ENCODE data around the gene PPP1R7. TPM values are rescaled to one million over a fixed set of nuclear protein-coding genes. Genes with fewer than 3 reads are reported as not detected.

The PPP1R7 gene
- total and polyA plus RNA-seq, 2 of the 4 experiments (the other 2 are of a cell fraction) = 60.8 to 70.0 TPM

DNA sequence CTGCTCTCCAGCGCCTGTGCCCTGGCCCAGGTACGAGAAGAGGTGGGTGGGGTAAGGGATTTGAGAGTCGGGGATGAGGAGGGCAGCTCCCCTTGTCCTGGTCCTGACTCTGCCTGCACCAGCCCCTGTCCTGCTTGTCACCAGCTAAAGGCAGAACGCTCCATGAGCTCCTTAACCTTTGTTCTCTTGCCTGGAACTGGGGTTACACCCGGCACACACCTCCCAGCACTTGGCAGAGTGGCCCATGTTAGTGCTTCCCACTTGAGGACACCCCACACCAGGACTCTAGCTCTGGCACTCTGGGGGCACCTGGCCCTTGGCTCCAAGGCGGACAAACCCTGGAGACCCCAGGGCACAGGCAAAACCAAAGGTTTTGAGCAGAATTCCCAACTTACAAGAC is 57.4 kb downstream of the PPP1R7 start:
- in situ Hi-C loops (cut with MboI; ENCODE audit: low sequenced_read_pairs) (no loop called here), dilution Hi-C loops (cut with HindIII; ENCODE audit: low sequenced_read_pairs, unreplicated experiment) (no loop called here), intact Hi-C loops (cut with micrococcal nuclease) (no loop called here)
- H3K4me1 ChIP-seq (ENCODE audit: control insufficient read depth, insufficient read depth, low read length) = no peaks in the 10 kb centered on the region
- H3K4me3 ChIP-seq (ENCODE audit: insufficient read depth, low read depth, low read length) = no peak overlapping the region
- no peak overlapping the region for H3K56ac ChIP-seq (ENCODE audit: extremely low read depth, insufficient read depth, low read length)
- no peak overlapping the region for H4K5ac ChIP-seq (ENCODE audit: low read depth, low read length)
- no peak overlapping the region for H2AFZ ChIP-seq (replicated peaks; ENCODE audit: low read length, poor library complexity)
- no peak for TF ChIP-seq RCOR1 (IDR thresholded peaks at IDR 0.05; ENCODE audit: insufficient replicate concordance, low read length)
- TF ChIP-seq SMC3 (IDR thresholded peaks at IDR 0.05; ENCODE audit: low read depth, low read length) = no peak
- no peak for TF ChIP-seq POLR2A (IDR thresholded peaks at IDR 0.05; ENCODE audit: low read depth, low read length)
- no peak for TF ChIP-seq FOS (IDR thresholded peaks at IDR 0.05; ENCODE audit: low read depth, low read length)
- TF ChIP-seq CEBPB (IDR thresholded peaks at IDR 0.05; ENCODE audit: low read depth, low read length) = no peak
- no peak for TF ChIP-seq BHLHE40 (IDR thresholded peaks at IDR 0.05; ENCODE audit: low read depth, low read length)
- TF ChIP-seq, protein P1, sequence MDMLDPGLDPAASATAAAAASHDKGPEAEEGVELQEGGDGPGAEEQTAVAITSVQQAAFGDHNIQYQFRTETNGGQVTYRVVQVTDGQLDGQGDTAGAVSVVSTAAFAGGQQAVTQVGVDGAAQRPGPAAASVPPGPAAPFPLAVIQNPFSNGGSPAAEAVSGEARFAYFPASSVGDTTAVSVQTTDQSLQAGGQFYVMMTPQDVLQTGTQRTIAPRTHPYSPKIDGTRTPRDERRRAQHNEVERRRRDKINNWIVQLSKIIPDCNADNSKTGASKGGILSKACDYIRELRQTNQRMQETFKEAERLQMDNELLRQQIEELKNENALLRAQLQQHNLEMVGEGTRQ (IDR thresholded peaks at IDR 0.05; ENCODE audit: low read depth, low read length) = no peak
- TF ChIP-seq MAFK (IDR thresholded peaks at IDR 0.05; ENCODE audit: low read depth, low read length) = no peak
- no peak for TF ChIP-seq CHD1 (IDR thresholded peaks at IDR 0.05; ENCODE audit: low read depth, low read length)
- TF ChIP-seq RAD21 (IDR thresholded peaks at IDR 0.05; ENCODE audit: low read length) = no peak
- no peak for TF ChIP-seq RFX5 (IDR thresholded peaks at IDR 0.05; ENCODE audit: low read depth, low read length)
- TF ChIP-seq, protein P2, sequence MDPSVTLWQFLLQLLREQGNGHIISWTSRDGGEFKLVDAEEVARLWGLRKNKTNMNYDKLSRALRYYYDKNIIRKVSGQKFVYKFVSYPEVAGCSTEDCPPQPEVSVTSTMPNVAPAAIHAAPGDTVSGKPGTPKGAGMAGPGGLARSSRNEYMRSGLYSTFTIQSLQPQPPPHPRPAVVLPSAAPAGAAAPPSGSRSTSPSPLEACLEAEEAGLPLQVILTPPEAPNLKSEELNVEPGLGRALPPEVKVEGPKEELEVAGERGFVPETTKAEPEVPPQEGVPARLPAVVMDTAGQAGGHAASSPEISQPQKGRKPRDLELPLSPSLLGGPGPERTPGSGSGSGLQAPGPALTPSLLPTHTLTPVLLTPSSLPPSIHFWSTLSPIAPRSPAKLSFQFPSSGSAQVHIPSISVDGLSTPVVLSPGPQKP (IDR thresholded peaks at IDR 0.05; ENCODE audit: borderline replicate concordance, low read depth, low read length) = no peak
- TF ChIP-seq MAZ (IDR thresholded peaks at IDR 0.05; ENCODE audit: borderline replicate concordance, low read depth, low read length) = no peak
- TF ChIP-seq NFE2L2 (IDR thresholded peaks at IDR 0.05; ENCODE audit: low read depth, low read length) = no peak
- TF ChIP-seq MXI1 (IDR thresholded peaks at IDR 0.05; ENCODE audit: borderline replicate concordance, low read depth, low read length) = no peak
- TF ChIP-seq, protein P3, sequence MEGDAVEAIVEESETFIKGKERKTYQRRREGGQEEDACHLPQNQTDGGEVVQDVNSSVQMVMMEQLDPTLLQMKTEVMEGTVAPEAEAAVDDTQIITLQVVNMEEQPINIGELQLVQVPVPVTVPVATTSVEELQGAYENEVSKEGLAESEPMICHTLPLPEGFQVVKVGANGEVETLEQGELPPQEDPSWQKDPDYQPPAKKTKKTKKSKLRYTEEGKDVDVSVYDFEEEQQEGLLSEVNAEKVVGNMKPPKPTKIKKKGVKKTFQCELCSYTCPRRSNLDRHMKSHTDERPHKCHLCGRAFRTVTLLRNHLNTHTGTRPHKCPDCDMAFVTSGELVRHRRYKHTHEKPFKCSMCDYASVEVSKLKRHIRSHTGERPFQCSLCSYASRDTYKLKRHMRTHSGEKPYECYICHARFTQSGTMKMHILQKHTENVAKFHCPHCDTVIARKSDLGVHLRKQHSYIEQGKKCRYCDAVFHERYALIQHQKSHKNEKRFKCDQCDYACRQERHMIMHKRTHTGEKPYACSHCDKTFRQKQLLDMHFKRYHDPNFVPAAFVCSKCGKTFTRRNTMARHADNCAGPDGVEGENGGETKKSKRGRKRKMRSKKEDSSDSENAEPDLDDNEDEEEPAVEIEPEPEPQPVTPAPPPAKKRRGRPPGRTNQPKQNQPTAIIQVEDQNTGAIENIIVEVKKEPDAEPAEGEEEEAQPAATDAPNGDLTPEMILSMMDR (conservative IDR thresholded peaks at IDR 0.05; ENCODE audit: low read depth, low read length) = no peak
- DNase-seq (no peak), ATAC-seq (ENCODE audit: low read depth) (no peak)
- no peaks in the 10 kb centered on the region for H3K79me1 ChIP-seq (ENCODE audit: low read depth in 1 of 2, low read length in 2 of 2)
- no peak overlapping the region for H2BK5ac ChIP-seq (ENCODE audit: low read depth, low read length, poor library complexity, severe bottlenecking)
- no peak overlapping the region for H3K4ac ChIP-seq (ENCODE audit: low read depth, low read length)
- 57% methylated on average over 4 of the region's 6 CpGs; no CpG with 5 or more reads in 1 of the 2 experiments for WGBS, 2 experiments (ENCODE audit: extremely low coverage in 2 of 2, insufficient read length in 1 of 2)
- no peak overlapping the region for H2BK20ac ChIP-seq (ENCODE audit: low read depth, low read length)
- no peaks in the 10 kb centered on the region for H3K36me3 ChIP-seq (ENCODE audit: control insufficient read depth, insufficient read depth, low read length)
- H3K23ac ChIP-seq (ENCODE audit: low read depth, low read length) = no peak overlapping the region
- H3K4me2 ChIP-seq (ENCODE audit: low read depth, low read length) = no peak overlapping the region
- no peak overlapping the region for H3K14ac ChIP-seq (replicated peaks; ENCODE audit: low read depth, low read length)
- H2AK5ac ChIP-seq (ENCODE audit: low read depth, low read length) = no peak overlapping the region
- no peak overlapping the region for H3K9ac ChIP-seq (ENCODE audit: low read depth, low read length)
- H3K27me3 ChIP-seq (ENCODE audit: control insufficient read depth, insufficient read depth, low read length) = peaks cover 18% of the 10 kb centered on the region
- no peak overlapping the region for H4K91ac ChIP-seq (ENCODE audit: insufficient read depth, low read depth, low read length)
- no peak overlapping the region for H2BK15ac ChIP-seq (ENCODE audit: low read depth, low read length)
- no peak overlapping the region for H3K27ac ChIP-seq (ENCODE audit: insufficient read depth, low read length)
- no peak overlapping the region for H3K18ac ChIP-seq (ENCODE audit: low read depth, low read length)
- H4K20me1 ChIP-seq (ENCODE audit: insufficient read depth, low read length) = no peaks in the 10 kb centered on the region
- H3K9me3 ChIP-seq (ENCODE audit: control insufficient read depth, insufficient read depth, low read length) = no peaks in the 10 kb centered on the region
- H2BK120ac ChIP-seq (ENCODE audit: low read depth, low read length) = no peak overlapping the region
- H2AK9ac ChIP-seq (replicated peaks; ENCODE audit: low read depth, low read length, poor library complexity) = no peak overlapping the region
- CTCF ChIA-PET = no interaction called here
- H3K9me1 ChIP-seq (ENCODE audit: insufficient read depth, low read length) = no peaks in the 10 kb centered on the region
- no peak overlapping the region for H4K8ac ChIP-seq (ENCODE audit: low read depth in 2 of 2, low read length in 2 of 2)
- POLR2A ChIA-PET (ENCODE audit: unreplicated experiment) = no interaction called here
- no TSS peak for BruUV-seq (replicated peaks)

Measured in IMR-90 (cell line).